Measurements from ENCODE around the gene CLEC2L.

The CLEC2L gene

GRCh38 chr7:139562491-139562890 lies 39.0 kb downstream of the CLEC2L start:
- no peak for TF ChIP-seq TCF4 (CRISPR knock-in tag; IDR thresholded peaks at IDR 0.05; ENCODE audit: borderline replicate concordance)
- TF ChIP-seq ESRRG (CRISPR knock-in tag; IDR thresholded peaks at IDR 0.05): no peak
- no peak for TF ChIP-seq TOX (CRISPR knock-in tag; IDR thresholded peaks at IDR 0.05; ENCODE audit: borderline replicate concordance)
- no peak for TF ChIP-seq CSDC2 (CRISPR knock-in tag; IDR thresholded peaks at IDR 0.05)
- no peak for ATAC-seq

GRCh38 chr7:139562961-139563565 lies 39.6 kb downstream of the CLEC2L start:
- no peak for ATAC-seq
- no peak for TF ChIP-seq SNAI2 (CRISPR knock-in tag; IDR thresholded peaks at IDR 0.05)
- no peak for TF ChIP-seq OSR1 (CRISPR knock-in tag; IDR thresholded peaks at IDR 0.05)
- no peak for TF ChIP-seq TCF4 (CRISPR knock-in tag; IDR thresholded peaks at IDR 0.05; ENCODE audit: borderline replicate concordance)

GRCh38 chr7:139563856-139564255 lies 40.4 kb downstream of the CLEC2L start:
- TF ChIP-seq GLIS3 (CRISPR knock-in tag; IDR thresholded peaks at IDR 0.05) (no peak), BACH2 (CRISPR knock-in tag; IDR thresholded peaks at IDR 0.05; ENCODE audit: borderline replicate concordance) (no peak), ESRRG (CRISPR knock-in tag; IDR thresholded peaks at IDR 0.05) (no peak), ZC3H10 (CRISPR knock-in tag; IDR thresholded peaks at IDR 0.05) (no peak), PATZ1 (CRISPR knock-in tag; IDR thresholded peaks at IDR 0.05; ENCODE audit: borderline replicate concordance) (no peak), TCF4 (CRISPR knock-in tag; IDR thresholded peaks at IDR 0.05; ENCODE audit: borderline replicate concordance) (no peak), TOX (CRISPR knock-in tag; IDR thresholded peaks at IDR 0.05; ENCODE audit: borderline replicate concordance) (no peak), ZFP3 (CRISPR knock-in tag; IDR thresholded peaks at IDR 0.05) (no peak), SNAI2 (CRISPR knock-in tag; IDR thresholded peaks at IDR 0.05) (no peak)
- no peak for ATAC-seq

- no peak for TF ChIP-seq TOX (CRISPR knock-in tag; IDR thresholded peaks at IDR 0.05; ENCODE audit: borderline replicate concordance)
- no peak for TF ChIP-seq ZNF70 (CRISPR knock-in tag; IDR thresholded peaks at IDR 0.05)
- TF ChIP-seq PATZ1 (CRISPR knock-in tag; IDR thresholded peaks at IDR 0.05; ENCODE audit: borderline replicate concordance): no peak
- no peak for TF ChIP-seq CSDC2 (CRISPR knock-in tag; IDR thresholded peaks at IDR 0.05)
- TF ChIP-seq ISL1 (CRISPR knock-in tag; IDR thresholded peaks at IDR 0.05): no peak
- no peak for TF ChIP-seq RARB (CRISPR knock-in tag; IDR thresholded peaks at IDR 0.05)
- no peak for TF ChIP-seq ZFP3 (CRISPR knock-in tag; IDR thresholded peaks at IDR 0.05)
- no peak for TF ChIP-seq ZNF565 (CRISPR knock-in tag; conservative IDR thresholded peaks at IDR 0.05; ENCODE audit: low read depth)
- TF ChIP-seq CSRNP3 (CRISPR knock-in tag; IDR thresholded peaks at IDR 0.05): no peak
- TF ChIP-seq OSR1 (CRISPR knock-in tag; IDR thresholded peaks at IDR 0.05): no peak
- no peak for TF ChIP-seq SNAI2 (CRISPR knock-in tag; IDR thresholded peaks at IDR 0.05)
Observed at GRCh38 chr7:139566075-139566474, 42.6 kb downstream of the CLEC2L start.

GRCh38 chr7:139566736-139567646 lies 43.5 kb downstream of the CLEC2L start:
- ATAC-seq: no peak
- TF ChIP-seq CSRNP3 (CRISPR knock-in tag; IDR thresholded peaks at IDR 0.05) (no peak), ZC3H10 (CRISPR knock-in tag; IDR thresholded peaks at IDR 0.05) (no peak), OSR1 (CRISPR knock-in tag; IDR thresholded peaks at IDR 0.05) (no peak), BACH2 (CRISPR knock-in tag; IDR thresholded peaks at IDR 0.05; ENCODE audit: borderline replicate concordance) (no peak), ZFP30 (CRISPR knock-in tag; IDR thresholded peaks at IDR 0.05) (no peak), ZNF70 (CRISPR knock-in tag; IDR thresholded peaks at IDR 0.05) (no peak), ARNTL (CRISPR knock-in tag; IDR thresholded peaks at IDR 0.05; ENCODE audit: borderline replicate concordance, low read depth) (no peak), SNAI2 (CRISPR knock-in tag; IDR thresholded peaks at IDR 0.05) (no peak), ZNF8 (CRISPR knock-in tag; IDR thresholded peaks at IDR 0.05) (no peak), CREB5 (CRISPR knock-in tag; IDR thresholded peaks at IDR 0.05; ENCODE audit: low read depth) (no peak), GLIS3 (CRISPR knock-in tag; IDR thresholded peaks at IDR 0.05) (no peak), ZFP3 (CRISPR knock-in tag; IDR thresholded peaks at IDR 0.05) (no peak)

More at GRCh38 chr7:139566075-139566474, 42.6 kb downstream of the CLEC2L start:
- ATAC-seq: no peak
